SKM-1 treated with dmso at 0.1 percent for 144 hours (cell line): ENCODE results near the gene BAZ1B.
"Not testable (repeated sequence)": the region's sequence is repeated elsewhere in the genome, so short reads cannot be mapped to it uniquely, and the experiment has no call there.

Experiments used
- DNase-seq: peaks from one replicate; lab custom pipeline; 2025; ENCODE audit not compliant: unreplicated experiment; lab: John Stamatoyannopoulos, UW

The BAZ1B gene

GRCh38 chr7:73448609-73449008, 73.5 kb downstream of the BAZ1B start:
- DNase-seq: no peak

GRCh38 chr7:73447121-73447733, 74.9 kb downstream of the BAZ1B start:
- DNase-seq: no peak

GRCh38 chr7:73446682-73447081, 75.4 kb downstream of the BAZ1B start:
- no peak for DNase-seq

- DNase-seq: no peak
Observed at GRCh38 chr7:73443548-73444255, 78.4 kb downstream of the BAZ1B start.

GRCh38 chr7:73442903-73443500, 79.1 kb downstream of the BAZ1B start:
- DNase-seq: no peak

- no peak for DNase-seq
Observed at GRCh38 chr7:73442222-73442902, 79.7 kb downstream of the BAZ1B start.

- no peak for DNase-seq
Observed at GRCh38 chr7:73439410-73439704, 82.7 kb downstream of the BAZ1B start.

- DNase-seq: no peak
Observed at GRCh38 chr7:73438547-73439409, 83.3 kb downstream of the BAZ1B start.

- DNase-seq: no peak
Observed at GRCh38 chr7:73437621-73438416, 84.3 kb downstream of the BAZ1B start.

- DNase-seq: no peak
Observed at GRCh38 chr7:73437091-73437490, 85.0 kb downstream of the BAZ1B start.

GRCh38 chr7:73436031-73436929, 85.8 kb downstream of the BAZ1B start:
- no peak for DNase-seq

- DNase-seq: no peak
Observed at GRCh38 chr7:73435471-73436009, 86.6 kb downstream of the BAZ1B start.

- DNase-seq: no peak
Observed at GRCh38 chr7:73434701-73435069, 87.4 kb downstream of the BAZ1B start.

GRCh38 chr7:73433924-73434700, 88.0 kb downstream of the BAZ1B start:
- no peak for DNase-seq

- no peak for DNase-seq
Observed at GRCh38 chr7:73432676-73433075, 89.4 kb downstream of the BAZ1B start.

GRCh38 chr7:73431041-73431835, 90.9 kb downstream of the BAZ1B start:
- no peak for DNase-seq

GRCh38 chr7:73430540-73430939, 91.6 kb downstream of the BAZ1B start:
- DNase-seq: not testable (repeated sequence)
